GM19240 (cell line): ENCODE data around the gene OR10A3.
"Not testable (repeated sequence)": the region's sequence is repeated elsewhere in the genome, so short reads cannot be mapped to it uniquely, and the experiment has no call there.

Experiments used
- DNase-seq: peaks from one replicate; pipeline ENCODE4 v3.0.0; 2011; ENCODE audit warnings: low spot score; ENCODE audit not compliant: insufficient read length

Gene OR10A3, protein sequence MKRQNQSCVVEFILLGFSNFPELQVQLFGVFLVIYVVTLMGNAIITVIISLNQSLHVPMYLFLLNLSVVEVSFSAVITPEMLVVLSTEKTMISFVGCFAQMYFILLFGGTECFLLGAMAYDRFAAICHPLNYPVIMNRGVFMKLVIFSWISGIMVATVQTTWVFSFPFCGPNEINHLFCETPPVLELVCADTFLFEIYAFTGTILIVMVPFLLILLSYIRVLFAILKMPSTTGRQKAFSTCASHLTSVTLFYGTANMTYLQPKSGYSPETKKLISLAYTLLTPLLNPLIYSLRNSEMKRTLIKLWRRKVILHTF

DNA sequence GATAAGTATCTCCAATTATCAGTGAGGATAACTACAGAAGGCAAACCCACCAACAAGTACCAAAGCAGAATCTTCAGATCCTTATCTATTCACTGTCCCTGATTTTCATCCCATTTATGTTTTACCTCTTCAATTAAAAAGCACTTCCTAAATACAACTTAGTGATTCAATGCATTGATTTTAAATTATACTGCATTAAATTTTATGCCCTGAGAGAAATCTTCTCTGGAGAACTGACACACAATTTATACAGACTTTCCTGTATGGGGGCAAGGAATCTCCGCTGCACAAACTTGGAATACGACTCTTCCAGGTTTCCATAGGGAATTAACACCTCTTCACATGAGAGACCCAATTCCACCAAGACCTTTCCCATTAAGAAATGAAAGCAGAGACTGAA is at the start of gene OR10A3:
Gene OR10A3, minus strand, starts transcription at position 101 of the 400 bp plus-strand sequence. CDS start 2,188 bp downstream, outside the sequence.
- no peak for DNase-seq

DNA sequence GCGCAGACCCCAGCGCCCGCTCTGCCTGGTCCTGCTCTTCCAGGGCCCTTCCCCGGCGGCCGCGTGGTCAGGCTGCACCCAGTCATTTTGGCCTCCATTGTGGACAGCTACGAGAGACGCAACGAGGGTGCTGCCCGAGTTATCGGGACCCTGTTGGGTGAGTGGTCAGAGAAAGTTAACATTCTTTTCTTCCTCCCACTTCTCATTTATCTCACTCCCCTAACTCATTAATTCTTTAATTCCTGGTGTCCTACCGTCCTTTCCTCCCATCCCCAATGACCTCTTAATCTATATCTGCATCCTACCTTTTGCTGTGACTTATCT is 46.0 kb upstream of the OR10A3 start:
- not testable (repeated sequence) for DNase-seq

DNA sequence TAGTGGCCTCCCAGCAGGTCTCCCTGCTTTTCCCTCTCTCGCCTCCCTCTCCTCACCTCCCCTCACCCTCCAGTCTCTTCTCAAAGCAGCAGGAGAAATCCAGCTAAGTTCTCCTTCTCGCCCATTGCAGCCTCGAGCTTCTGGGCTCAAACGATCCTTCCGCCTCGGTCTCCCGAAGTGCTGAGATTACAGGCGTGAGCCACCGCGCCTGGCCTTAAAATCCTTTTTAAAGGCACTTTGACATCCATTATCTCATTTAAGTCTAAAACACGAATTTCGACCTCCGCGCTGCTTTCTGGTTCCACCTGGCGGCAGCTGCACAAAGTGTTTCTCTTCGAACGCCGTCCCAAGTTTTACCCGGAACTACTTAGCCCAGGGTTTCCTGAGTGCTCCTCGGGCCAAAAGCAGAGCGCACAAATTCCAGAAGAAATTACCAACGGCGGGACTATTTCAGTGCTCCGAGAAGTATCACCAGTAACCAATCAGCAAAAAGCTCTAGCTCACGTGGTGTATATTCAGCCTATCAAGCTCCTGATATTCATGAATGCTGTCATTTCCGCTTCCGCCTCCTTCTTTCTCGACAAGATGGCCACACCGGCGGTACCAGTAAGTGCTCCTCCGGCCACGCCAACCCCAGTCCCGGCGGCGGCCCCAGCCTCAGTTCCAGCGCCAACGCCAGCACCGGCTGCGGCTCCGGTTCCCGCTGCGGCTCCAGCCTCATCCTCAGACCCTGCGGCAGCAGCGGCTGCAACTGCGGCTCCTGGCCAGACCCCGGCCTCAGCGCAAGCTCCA is 45.5 kb upstream of the OR10A3 start, which contains the start of gene EIF3F:
Gene EIF3F, plus strand, starts transcription at position 570 of the 792 bp plus-strand sequence. Its CDS starts 16 bp downstream, at position 586.
- DNase-seq = peak; percentile 45

DNA sequence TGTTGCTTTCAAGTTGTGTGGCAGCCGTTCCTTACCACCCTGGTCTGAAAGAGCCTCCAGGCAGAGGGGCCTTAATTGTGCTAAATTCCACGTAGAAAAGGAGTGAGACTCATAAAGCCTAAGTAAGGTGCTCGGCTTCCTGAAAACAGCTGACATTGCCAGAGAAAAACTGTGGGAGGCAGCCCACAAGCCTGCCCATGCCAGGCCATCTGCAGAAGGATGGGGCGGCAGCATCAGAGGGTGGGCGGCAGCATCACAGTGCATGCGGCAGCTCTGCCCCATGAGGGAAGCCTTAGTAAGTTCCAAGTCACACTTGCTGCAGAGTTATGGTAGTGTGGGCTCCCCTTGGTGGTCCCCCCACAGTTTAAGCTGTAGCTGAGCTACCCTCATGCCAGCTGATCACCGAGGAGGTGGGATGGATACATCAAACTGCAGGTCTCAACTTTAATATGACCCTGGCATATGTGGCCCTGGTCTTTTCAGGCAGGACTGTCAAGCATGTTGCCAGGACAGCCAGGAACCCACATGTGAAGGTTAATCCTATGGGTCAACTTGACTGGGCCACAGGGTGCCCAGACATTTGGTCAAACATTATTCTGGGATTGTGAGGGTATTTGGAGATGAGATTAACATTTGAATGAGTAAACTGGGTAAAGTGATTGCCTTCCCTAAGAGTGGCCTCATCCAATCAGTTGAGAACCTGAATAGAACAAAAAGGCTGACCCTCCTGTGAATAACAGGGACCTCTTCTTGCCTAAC is 42.5 kb upstream of the OR10A3 start:
- no peak for DNase-seq

DNA sequence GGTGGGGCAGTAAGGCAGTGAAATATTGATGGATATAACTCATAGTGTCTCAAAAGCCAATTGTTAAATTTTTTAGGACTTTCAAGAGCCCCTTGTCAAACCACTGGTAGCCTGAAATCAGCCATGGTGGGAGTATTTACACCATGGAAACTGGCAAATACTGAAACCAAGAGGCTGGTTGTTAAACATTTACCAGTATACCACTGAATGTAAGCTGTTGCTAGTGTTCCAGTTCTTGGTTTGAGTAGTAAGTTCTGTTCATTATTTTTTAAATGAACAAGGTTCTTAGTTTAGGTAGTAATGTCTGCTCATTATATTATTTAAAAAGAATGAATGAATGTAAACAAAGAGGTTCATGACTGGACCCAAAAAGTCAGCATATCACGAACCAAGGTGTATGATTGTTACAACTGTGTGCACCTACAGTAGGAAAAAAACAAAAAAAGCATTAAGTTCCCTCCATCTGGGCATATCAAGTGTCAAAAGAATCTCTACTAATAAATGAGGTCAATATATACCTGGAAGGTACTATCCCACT is 41.1 kb upstream of the OR10A3 start:
- DNase-seq = no peak

DNA sequence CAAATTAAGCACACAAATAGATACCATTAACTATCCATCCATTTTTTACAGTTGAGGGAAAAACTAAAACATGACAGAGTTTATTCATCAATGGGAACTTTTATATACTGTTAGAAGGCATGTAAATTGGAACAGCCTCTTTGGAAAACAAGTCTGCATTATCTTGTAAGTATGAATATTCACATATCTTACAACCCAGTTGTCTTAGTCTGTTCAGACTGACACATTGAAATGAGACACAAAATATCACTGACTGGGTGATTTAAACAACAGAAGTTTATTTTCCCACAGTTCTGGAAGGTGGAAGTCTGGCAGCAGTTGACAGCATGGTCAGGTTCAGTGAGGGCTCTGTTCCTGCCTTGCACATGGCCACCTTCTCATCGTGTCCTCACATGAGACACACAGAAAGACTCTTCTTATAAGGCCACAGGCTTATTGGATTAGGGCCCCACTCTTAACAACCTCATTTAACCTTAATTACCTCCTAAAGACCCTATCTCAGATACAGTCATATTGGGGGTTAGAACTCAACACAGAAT is 40.2 kb upstream of the OR10A3 start:
- no peak for DNase-seq

DNA sequence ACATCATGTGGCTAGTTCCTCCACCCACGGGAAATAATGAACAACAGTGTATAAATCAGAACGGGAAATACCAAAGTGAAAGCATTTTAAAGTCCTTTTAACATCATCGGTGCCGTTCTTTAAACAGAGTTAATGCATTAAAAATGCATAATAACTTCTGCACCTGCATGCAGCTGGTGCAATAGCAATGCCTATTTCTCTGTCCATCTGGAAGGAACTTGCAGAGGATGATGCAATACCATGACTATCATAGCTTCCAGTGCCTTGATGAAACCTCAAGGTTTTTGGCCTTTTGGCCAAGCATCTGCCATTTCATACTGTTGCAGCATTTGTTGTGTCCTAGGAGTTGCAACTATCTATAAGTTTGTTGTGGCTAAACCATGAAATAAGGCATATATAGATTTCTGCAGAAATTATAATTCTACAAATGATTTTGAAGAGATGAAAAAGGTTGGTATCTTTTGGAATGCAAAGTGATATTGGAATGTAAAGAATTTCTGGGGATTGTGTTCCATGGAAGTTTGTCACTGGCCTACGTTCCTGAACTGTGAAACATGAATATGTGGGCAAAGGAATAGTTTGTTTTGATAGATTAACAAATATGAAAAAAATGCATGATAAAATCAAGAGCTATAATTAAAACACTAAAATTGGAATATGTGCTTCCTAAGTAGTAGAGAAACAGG is 35.9 kb upstream of the OR10A3 start:
- no peak for DNase-seq

DNA sequence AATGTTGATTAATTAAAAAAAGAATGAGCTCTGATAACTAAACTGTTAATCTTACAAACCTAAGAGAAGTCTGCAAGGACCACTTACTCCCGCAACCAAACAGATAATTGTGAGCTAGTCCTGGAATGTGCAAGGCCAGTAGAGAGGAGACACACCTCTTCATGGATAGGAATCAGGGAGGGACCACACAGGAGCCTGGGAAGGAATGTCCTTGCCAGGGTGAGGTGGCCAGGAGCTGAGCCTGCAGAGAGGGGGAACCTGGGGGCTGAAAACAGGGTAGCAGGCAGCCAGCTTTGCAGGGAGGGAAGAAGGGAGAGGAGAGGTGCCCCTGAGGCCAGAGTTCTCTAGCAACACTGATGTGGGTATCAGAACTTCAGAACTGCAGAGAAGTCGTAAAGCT is 33.2 kb upstream of the OR10A3 start:
- no peak for DNase-seq

DNA sequence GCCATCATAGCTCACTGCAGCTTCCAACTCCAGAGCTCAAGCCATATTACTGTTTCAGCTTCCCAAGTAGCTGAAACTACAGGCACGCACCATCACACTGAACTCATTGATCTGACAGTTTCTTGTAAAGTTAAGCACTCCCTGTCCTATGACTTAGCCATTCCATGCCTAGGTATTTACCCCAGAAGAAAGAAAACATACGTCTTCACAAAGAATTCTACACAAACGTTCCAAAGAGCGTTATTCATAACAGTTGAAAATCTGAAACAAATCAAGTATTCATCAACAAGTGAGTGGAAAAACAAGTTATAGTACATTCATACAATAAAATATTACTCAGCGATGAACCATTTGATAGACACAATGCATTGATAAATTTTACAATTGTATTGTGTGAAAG is 31.5 kb upstream of the OR10A3 start:
- no peak for DNase-seq

DNA sequence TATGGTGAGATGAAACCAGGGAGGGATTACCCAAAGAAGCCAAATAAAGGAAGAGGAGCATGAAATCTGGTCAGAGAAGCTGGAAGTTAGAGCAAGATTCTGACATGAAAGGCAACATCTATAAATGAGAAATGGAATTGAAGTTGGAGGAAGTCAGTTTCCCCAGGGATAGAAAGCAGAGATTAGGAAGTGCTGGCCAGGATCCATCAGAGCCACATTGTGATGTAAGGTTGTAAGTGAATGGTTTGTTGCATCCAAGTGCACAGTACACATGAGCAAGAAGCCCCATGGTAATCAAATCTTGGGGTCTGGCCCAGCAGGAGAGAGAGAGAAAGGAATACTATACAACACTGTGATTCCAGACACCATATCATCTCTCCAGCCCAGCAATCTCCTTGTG is 30.3 kb upstream of the OR10A3 start:
- no peak for DNase-seq

DNA sequence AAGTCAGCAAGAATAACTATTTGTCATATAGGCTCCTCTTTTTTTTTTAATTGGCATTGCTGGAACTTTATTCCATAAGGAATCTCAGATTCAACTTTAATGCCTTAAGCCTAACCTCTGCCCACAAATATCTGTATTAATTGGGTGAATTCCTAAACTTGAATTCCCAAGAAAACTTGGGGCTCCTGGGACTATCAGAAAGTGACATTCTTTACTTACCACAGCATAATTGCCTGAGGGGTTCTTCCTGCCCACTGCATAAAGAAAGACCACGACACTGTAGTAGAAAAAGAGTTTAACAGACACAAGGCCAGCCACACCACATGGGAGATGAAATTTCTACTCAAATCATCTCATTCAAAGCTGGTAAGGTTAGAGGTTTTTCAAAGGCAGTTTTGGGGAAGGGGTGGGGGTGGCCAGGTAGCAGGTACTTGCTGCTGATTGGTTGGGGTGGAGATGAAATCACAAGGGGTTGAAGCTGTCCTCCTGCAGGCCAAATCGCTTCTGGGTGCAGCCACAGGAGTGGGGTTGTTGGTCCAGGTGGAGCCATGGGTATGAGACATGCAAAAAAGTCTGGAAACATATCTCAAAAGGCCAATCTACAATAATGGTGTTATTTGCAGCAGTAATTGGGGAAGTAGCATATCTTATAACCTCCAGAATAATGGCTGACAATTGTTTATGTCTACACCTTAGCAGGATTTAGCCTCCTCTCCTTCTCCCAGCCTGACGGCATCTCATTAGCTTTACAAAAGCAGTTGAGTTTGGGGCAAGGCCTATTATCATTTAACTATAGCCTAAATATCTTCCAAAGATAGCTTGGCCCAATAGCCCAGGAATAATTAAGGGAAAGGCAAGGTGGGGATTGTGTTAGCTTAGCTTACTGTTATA is 28.5 kb upstream of the OR10A3 start:
- no peak for DNase-seq

DNA sequence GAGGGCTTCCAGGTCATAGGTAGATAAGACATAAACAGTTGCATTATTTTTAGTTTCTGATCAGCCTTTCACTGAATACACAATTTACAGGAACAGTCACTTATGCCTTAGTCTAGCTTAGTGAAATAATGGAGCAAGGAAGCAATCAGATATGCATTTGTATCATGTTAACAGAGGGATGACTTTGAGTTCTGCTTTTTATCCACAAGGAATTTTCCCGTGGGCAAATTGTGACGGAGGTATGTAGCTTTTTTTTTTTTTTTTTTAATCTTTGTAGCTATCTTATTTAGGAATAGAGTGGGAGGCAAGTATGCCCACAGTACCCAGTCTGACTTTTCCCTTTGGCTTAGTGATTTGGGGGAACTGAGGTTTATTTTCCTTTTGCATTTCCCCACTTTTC is 27.2 kb upstream of the OR10A3 start:
- no peak for DNase-seq

DNA sequence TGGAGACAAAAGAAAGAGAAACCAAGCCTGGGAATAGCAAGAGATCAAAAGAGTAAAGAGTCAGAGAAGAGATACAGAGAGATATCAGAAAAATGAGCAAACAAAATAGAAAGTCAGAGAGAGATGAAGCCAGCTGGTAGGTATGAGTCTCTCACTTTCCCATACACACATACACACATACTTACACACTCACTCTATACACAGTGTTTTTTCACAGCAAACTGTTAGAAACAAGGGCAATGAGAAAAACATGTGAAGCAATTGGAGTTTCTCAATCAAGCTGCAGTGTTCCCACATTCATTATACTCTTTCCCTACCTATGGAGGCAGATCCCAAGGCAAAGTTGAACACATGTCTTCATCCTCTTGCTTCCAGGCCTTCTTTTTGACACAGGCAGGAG is 26.3 kb upstream of the OR10A3 start:
- no peak for DNase-seq

DNA sequence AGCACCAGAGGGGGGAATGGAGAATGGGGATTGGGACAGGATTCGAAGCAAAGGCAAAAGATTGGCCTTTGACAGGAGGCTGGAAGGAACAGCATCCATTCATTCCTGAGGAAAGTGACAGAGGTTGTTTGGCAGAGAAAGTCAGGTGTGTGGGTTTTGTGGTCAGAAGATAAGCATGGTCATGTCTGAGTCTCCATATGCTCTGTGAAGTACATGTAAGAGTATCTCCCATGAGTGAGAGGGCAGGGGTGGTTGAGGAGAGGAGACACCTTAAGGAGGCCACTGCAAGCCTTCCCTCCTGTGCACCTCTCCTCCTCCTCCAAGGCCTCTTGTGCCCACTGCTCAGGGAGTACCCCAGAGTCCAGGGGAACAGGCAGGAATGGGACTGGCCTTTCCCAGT is 25.6 kb upstream of the OR10A3 start:
- no peak for DNase-seq

DNA sequence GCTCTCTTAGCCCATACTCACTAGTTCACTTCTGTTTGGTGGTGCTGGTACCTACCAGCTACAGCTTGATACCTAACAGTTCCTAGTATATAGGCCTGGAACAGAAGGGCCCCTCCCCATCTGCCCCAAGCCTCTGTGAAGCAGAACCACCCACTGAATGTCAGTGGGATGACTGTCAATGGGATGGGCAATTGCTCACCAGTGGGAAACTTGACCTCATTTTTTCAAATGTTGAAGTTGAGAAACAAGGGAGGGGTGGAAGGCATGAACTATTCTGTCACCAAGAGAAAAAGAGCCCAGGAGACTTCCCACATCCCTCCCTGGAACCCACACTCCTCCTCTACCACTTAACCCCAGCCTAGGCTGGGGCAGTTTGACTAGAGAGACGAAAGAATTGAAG is 23.9 kb upstream of the OR10A3 start, which contains the start of gene NLRP10:
Gene NLRP10, minus strand, starts transcription at position 62 of the 400 bp plus-strand sequence. CDS start 1,952 bp downstream, outside the sequence.
- DNase-seq = no peak

DNA sequence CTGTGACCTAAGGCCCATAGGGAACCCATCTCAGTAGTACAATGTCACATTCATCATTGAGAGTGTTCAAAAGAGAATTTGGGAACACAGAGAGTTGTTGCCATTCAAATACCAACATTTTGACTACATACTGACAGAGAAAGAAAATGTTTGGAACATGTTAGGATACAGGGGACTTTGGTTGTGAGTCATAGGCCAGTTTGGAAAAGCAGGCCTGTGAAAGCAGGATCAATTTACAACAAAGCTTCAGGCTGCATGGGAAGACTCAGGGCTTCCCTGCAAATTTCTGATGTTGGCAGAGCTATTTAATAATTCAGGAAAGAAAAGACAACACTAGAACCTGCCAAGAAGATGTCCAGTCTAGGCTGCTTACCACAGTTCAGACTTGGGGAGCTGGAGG is 23.4 kb upstream of the OR10A3 start:
- no peak for DNase-seq

DNA sequence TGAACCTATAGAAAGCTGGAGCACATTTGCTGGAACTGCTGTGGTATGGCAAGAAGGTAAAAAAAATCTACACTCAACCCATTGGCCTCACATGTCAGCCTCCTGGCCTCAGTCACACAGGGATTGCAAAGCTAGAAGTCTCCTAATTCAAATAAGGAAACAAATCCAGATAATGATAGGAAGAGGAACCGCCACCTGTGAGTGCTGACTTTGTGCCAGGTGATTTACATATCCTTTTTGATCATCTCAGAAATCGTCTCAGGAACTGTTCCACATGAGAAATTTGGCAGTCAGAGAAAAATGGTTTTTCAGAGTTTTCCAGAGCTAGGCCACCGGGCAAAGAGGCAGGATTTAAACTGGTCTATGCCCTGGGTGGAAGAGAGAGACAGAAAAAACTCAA is 22.8 kb upstream of the OR10A3 start:
- no peak for DNase-seq

DNA sequence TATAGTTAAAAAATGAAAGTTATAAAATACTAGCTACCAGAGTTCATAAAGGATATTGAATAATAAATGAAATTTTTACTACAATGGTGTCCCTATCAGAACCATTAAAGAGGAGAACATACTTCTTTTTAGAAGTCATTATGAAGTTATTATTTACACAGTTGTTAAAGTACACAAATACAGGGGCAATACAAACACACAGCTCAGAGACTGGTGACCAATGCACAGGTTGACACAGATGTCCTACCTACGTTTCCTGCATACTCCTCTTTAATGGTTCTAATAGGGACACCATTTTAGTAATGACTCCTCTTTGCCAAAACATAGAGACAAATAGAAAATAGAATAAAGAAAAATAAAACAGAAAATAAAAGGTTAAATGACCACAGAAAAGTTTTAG is 13.7 kb upstream of the OR10A3 start:
- DNase-seq = no peak

DNA sequence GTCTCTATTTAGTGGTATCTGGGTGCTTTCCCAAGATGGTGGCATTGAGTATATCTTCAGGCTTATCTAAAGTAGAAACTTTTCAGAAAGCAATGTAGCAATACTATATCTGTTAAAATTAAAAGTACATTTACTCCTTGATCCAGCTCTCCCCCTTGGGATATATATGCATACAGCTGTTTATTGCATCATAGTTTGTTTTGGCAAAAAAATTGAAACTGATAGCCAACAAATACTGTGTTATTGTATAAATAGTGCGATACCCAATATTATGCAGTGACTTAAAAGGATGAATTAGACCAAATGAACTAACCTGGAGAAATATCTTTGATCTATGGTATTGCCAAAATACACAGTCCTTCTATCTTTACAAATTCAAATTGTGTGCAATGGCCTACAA is 8.4 kb upstream of the OR10A3 start:
- no peak for DNase-seq

DNA sequence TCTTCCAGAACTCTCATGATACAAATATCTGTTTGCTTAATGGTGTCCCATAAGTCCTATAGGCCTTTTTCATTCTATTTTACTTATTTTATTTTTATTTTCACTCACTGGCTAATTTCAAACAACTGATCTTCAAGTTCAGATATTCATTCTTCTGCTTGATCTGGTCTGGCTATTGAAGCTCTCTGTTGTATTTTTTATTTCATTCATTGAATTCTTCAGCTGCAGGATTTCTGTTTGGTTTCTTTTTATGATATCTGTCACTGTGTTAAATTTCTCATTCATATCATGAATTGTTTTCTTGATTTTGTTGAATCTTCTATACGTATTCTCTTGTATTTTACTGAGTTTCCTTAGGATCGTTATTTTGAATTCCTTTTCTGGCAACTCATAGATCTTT is 2.6 kb upstream of the OR10A3 start:
- DNase-seq = no peak
